DOHH2 (cell line): ENCODE data around the gene PTPRT.

Experiments
- H3F3A ChIP-seq: fragments of 200-600 bp; sonication (generic), shearing (Covaris generic); 2 replicates; pipeline ENCODE4 v1.6.0; 2016; ENCODE audit warnings: antibody characterized with exemption, mild to moderate bottlenecking; ENCODE audit not compliant: control insufficient read depth, insufficient read depth
- H3K27ac ChIP-seq: fragments of 200-600 bp; sonication (generic); 2 replicates; pipeline ENCODE4 v1.5.1; 2014; ENCODE audit warnings: low read depth, mild to moderate bottlenecking, low read length, moderate library complexity
- H3K27me3 ChIP-seq: fragments of 200-600 bp; sonication (generic); 2 replicates; pipeline ENCODE4 v1.6.1; 2014; ENCODE audit warnings: mild to moderate bottlenecking, low read length, mixed read lengths; ENCODE audit not compliant: control insufficient read depth
- H3K36me3 ChIP-seq: fragments of 200-600 bp; sonication (generic); 2 replicates; pipeline ENCODE4 v1.6.1; 2014; ENCODE audit warnings: mild to moderate bottlenecking, low read length, moderate library complexity, mixed read lengths; ENCODE audit not compliant: control insufficient read depth
- H3K4me1 ChIP-seq: fragments of 200-600 bp; sonication (generic); 2 replicates; pipeline ENCODE4 v1.6.1; 2014; ENCODE audit warnings: mild to moderate bottlenecking, low read length, mixed read lengths; ENCODE audit not compliant: control insufficient read depth
- H3K4me2 ChIP-seq: fragments of 200-600 bp; sonication (generic); 2 replicates; pipeline ENCODE4 v1.6.0; 2014; ENCODE audit warnings: mild to moderate bottlenecking, low read length, moderate library complexity
- H3K4me3 ChIP-seq: fragments of 200-600 bp; sonication (generic); 2 replicates; pipeline ENCODE4 v1.5.1; 2014; ENCODE audit warnings: mild to moderate bottlenecking, low read length, mixed read lengths
- H3K79me2 ChIP-seq: fragments of 200-600 bp; sonication (generic); 2 replicates; pipeline ENCODE4 v1.6.1; 2014; ENCODE audit warnings: mild to moderate bottlenecking, low read length, mixed read lengths; ENCODE audit not compliant: control insufficient read depth
- H3K9me2 ChIP-seq: fragments of 200-600 bp; sonication (generic); replicated peaks from 2 replicates; pipeline ENCODE4 v1.6.1; 2014; ENCODE audit warnings: mild to moderate bottlenecking, low read length, mixed read lengths; ENCODE audit not compliant: control insufficient read depth
- H3K9me3 ChIP-seq: fragments of 200-600 bp; sonication (generic); 2 replicates; pipeline ENCODE4 v1.6.1; 2014; ENCODE audit warnings: antibody characterized with exemption, low read length, mixed read lengths; ENCODE audit not compliant: control insufficient read depth, insufficient read depth
- H4K20me1 ChIP-seq: fragments of 200-600 bp; sonication (generic); 2 replicates; pipeline ENCODE4 v1.6.0; 2014; ENCODE audit warnings: low read depth, mild to moderate bottlenecking, antibody characterized with exemption, low read length, moderate library complexity; ENCODE audit not compliant: control insufficient read depth, insufficient read depth
- EZH2phosphoT487 ChIP-seq: fragments of 200-600 bp; sonication (generic); IDR thresholded peaks from 2 replicates; pipeline ENCODE4 v1.6.1; 2017; ENCODE audit warnings: borderline replicate concordance, mild to moderate bottlenecking, antibody characterized with exemption, low read length, moderate library complexity, mixed read lengths
- TF ChIP-seq, protein P1 (sequence below): fragments of 200-600 bp; sonication (generic); IDR thresholded peaks from one replicate; pipeline ENCODE4 v1.5.1; 2014; ENCODE audit warnings: antibody characterized with exemption, mild to moderate bottlenecking, low read depth, low read length; ENCODE audit not compliant: poor library complexity, severe bottlenecking

Gene PTPRT

DNA sequence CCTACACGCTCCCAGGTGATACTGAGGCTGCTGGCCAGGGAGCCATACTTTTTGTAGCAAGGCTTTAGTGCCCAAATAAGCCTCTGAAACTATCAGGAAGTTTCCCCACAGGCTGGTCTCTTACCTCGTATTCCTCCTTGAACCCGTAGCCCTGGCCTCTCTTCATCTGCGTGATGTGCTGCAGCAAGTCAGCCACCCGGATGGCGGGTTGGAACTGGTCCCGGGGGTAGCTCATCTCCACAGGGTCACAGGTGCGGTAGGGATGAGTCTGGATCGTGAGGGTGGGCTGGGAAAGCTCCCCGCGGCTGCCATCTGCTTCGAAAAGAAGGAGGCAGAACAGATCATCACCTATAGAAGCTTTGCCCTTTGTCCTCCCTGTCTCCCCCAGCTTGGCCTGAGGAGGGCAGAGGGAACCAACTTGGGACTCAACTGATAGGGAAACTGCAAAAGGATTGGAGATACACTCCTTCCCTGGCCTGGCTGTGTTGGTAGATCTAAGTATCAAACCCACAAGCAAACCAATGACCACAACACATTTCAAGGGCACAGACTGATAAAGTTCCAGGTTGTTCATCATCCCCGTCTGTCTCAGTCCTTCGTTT, 1028.4 kb downstream of the PTPRT start:
- Histone ChIP-seq H3K36me3 (no peaks in the 10 kb centered on the region), H3K27ac (no peak overlapping the region), H3K9me2 (no peaks in the 10 kb centered on the region), H3K4me2 (no peak overlapping the region), H3K4me3 (no peak overlapping the region), H3K79me2 (no peaks in the 10 kb centered on the region), H4K20me1 (no peaks in the 10 kb centered on the region), H3F3A (no peaks in the 10 kb centered on the region), H3K27me3 (no peaks in the 10 kb centered on the region), H3K4me1 (no peaks in the 10 kb centered on the region), H3K9me3 (no peaks in the 10 kb centered on the region)
- TF ChIP-seq, protein P1, sequence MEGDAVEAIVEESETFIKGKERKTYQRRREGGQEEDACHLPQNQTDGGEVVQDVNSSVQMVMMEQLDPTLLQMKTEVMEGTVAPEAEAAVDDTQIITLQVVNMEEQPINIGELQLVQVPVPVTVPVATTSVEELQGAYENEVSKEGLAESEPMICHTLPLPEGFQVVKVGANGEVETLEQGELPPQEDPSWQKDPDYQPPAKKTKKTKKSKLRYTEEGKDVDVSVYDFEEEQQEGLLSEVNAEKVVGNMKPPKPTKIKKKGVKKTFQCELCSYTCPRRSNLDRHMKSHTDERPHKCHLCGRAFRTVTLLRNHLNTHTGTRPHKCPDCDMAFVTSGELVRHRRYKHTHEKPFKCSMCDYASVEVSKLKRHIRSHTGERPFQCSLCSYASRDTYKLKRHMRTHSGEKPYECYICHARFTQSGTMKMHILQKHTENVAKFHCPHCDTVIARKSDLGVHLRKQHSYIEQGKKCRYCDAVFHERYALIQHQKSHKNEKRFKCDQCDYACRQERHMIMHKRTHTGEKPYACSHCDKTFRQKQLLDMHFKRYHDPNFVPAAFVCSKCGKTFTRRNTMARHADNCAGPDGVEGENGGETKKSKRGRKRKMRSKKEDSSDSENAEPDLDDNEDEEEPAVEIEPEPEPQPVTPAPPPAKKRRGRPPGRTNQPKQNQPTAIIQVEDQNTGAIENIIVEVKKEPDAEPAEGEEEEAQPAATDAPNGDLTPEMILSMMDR, result no peak
- no peak for TF ChIP-seq EZH2phosphoT487

DNA sequence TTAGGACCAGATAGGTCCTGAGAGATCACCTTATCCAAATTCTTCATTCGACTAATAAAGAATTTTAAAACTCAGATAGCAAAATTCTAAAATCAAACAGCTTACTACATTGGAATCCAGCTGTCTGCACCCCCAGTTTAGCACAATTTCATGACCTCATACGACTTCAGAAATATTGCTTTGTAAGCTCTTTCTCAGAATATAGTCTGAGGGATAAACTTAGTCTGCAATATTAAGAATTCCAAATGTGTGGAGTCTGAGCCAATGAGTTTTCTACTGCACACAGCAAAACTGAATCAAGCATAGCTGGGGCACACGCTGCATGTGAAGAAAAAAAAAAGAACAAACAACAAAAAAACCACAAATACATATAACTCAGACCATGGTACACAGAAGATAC, 1029.9 kb downstream of the PTPRT start:
- H3K4me2 ChIP-seq, result no peak overlapping the region
- H4K20me1 ChIP-seq, result no peaks in the 10 kb centered on the region
- H3K36me3 ChIP-seq, result no peaks in the 10 kb centered on the region
- no peaks in the 10 kb centered on the region for H3K27me3 ChIP-seq
- H3K4me1 ChIP-seq, result no peaks in the 10 kb centered on the region
- H3K27ac ChIP-seq, result no peak overlapping the region
- H3F3A ChIP-seq, result no peaks in the 10 kb centered on the region
- H3K9me3 ChIP-seq, result no peaks in the 10 kb centered on the region
- TF ChIP-seq, protein P1, result no peak
- no peaks in the 10 kb centered on the region for H3K79me2 ChIP-seq
- H3K4me3 ChIP-seq, result no peak overlapping the region
- no peaks in the 10 kb centered on the region for H3K9me2 ChIP-seq

DNA sequence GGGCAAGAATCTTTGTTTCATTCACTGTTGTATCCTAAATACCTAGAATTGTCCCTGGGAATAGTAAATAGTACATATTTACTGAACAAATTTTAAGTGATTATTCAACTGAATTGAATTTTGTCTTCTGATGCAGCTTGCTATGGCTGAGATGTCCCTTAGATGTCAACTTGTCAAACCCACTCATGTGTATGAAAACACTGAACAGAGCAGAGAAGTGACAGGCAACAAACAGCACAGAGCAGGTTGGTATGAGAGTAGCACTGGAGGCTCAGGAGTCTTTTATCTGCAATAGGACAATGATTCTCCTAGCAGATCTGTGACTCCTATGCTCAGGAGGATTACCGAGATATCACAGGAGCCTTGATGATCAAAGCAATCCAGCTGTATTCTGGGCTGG, 1031.4 kb downstream of the PTPRT start:
- H3K36me3 ChIP-seq, result no peaks in the 10 kb centered on the region
- H3K4me1 ChIP-seq, result no peaks in the 10 kb centered on the region
- no peaks in the 10 kb centered on the region for H3F3A ChIP-seq
- no peaks in the 10 kb centered on the region for H3K79me2 ChIP-seq
- no peak overlapping the region for H3K27ac ChIP-seq
- H3K9me3 ChIP-seq, result no peaks in the 10 kb centered on the region
- H3K4me2 ChIP-seq, result no peak overlapping the region
- H3K27me3 ChIP-seq, result no peaks in the 10 kb centered on the region
- no peak overlapping the region for H3K4me3 ChIP-seq
- no peaks in the 10 kb centered on the region for H3K9me2 ChIP-seq
- H4K20me1 ChIP-seq, result no peaks in the 10 kb centered on the region
- TF ChIP-seq, protein P1, result no peak
- no peak for TF ChIP-seq EZH2phosphoT487

DNA sequence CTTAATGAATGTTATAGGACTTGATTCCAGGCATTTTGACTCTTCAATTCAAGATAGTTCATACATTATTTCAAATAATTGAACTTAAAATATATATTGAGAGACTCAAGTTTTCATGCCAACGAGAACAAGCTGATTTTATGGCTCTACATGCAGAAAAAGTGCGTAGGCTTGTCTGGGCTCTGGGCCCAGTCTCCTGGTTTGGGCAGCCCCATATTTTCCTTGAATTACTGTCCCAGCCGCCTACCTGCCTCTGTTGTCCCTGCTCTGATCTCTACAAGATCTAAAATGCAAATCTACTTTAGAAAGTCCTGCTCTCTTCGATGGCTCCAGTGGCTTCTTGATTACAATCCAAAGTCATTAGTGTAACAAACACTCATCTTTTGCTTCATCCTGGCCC, 1034.1 kb downstream of the PTPRT start:
- Histone ChIP-seq H3K4me1 (no peaks in the 10 kb centered on the region), H3K4me3 (no peak overlapping the region)

More for the DNA sequence above, 1034.1 kb downstream of the PTPRT start:
- no peak overlapping the region for H3K27ac ChIP-seq
- no peaks in the 10 kb centered on the region for H4K20me1 ChIP-seq
- H3K36me3 ChIP-seq, result no peaks in the 10 kb centered on the region
- TF ChIP-seq, protein P1, result no peak
- no peak for TF ChIP-seq EZH2phosphoT487
- no peaks in the 10 kb centered on the region for H3K9me3 ChIP-seq
- no peaks in the 10 kb centered on the region for H3K9me2 ChIP-seq
- H3K79me2 ChIP-seq, result no peaks in the 10 kb centered on the region
- H3K27me3 ChIP-seq, result no peaks in the 10 kb centered on the region
- H3K4me2 ChIP-seq, result no peak overlapping the region
- no peaks in the 10 kb centered on the region for H3F3A ChIP-seq
